ENCODE data around the gene PTRH2. TPM values are rescaled to one million over a fixed set of nuclear protein-coding genes. Genes with fewer than 3 reads are reported as not detected.

Gene PTRH2
- total RNA-seq, 2 experiments from 2014 or later: 21.5 to 24.7 TPM

DNA sequence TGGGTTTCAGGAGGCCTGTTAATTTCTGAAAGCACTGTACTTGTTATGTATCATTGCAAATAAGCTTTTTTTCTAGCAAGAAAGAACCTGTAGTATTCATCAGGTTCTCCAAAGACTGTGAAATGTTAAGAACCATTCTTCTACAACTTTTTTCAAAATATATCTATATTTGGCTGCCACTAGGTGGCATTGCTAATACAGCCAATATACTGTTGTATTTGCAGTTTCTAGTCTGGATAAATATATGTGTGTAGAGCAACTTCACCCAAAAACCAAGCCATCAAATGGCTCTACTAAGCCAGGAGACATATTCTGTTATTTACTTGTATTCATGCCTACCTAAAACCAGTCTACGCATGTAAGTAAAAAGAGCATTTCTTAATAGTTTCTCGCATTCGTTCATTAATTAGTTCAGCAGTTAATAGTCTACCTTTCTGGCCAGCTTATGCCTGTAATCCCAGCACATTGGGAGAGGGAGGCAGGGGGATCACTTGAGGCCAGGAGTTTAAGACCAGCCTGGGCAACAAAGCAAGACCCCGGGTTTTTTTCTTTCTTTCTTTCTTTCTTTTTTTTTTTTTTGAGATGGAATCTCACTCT, 39.7 kb upstream of the PTRH2 start:
- POLR2A ChIA-PET: interaction anchor here (0.8 to 1.7 kb wide), 3 partner anchors 38 to 91 kb away, joined by 3 to 5 read pairs (median 4); no protein-coding TSS in a partner anchor
- H3K36me3 Mint-ChIP-seq (ENCODE audit: low read depth): peaks cover 17% of the 10 kb centered on the region
- H3K9me3 Mint-ChIP-seq (ENCODE audit: insufficient read depth): no peaks in the 10 kb centered on the region
- H3K27me3 Mint-ChIP-seq (ENCODE audit: low read depth): no peaks in the 10 kb centered on the region
- no peak for DNase-seq
- no peak overlapping the region for H3K27ac Mint-ChIP-seq
- CTCF ChIA-PET: interaction anchor here (0.8 to 3.7 kb wide), 14 partner anchors 10 to 293 kb away, joined by 3 to 17 read pairs (median 4); partner anchors contain the start of genes RPS6KB1 and TUBD1
- ATAC-seq: peak; percentile 71
- peaks cover 12% of the 10 kb centered on the region for H3K4me1 Mint-ChIP-seq (ENCODE audit: low read depth)
- no peak overlapping the region for H3K4me3 Mint-ChIP-seq

DNA sequence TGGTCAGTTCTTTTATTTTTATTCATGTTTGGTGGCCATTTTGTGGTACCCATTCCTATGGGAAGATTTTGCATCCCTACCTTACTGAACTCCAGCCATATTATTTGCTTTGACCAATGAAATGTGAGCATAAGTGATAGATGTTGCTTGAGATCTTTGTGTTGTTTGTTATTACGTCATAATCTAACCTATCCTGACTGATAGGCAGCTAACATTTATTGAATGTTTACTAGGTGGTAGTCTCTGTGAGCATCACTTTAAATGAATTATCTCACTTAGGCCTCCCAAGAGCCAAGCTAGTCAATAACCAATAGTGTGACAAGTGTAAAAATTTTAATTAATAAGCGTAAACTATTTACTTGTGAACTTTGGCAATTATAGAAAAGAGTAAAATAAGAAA, 37.8 kb upstream of the PTRH2 start:
- H3K27me3 Mint-ChIP-seq (ENCODE audit: low read depth): no peaks in the 10 kb centered on the region
- CTCF ChIA-PET: interaction anchor here (0.8 to 3.7 kb wide), 10 partner anchors 10 to 293 kb away, joined by 3 to 17 read pairs (median 4); partner anchors contain the start of genes RPS6KB1 and TUBD1
- H3K4me3 Mint-ChIP-seq: no peak overlapping the region
- DNase-seq: no peak
- H3K36me3 Mint-ChIP-seq (ENCODE audit: low read depth): peaks cover 14% of the 10 kb centered on the region
- POLR2A ChIA-PET: interaction anchor here (0.7 to 1.7 kb wide), 2 partner anchors 41 to 93 kb away, joined by 5 read pairs; no protein-coding TSS in a partner anchor
- H3K27ac Mint-ChIP-seq: no peak overlapping the region
- H3K9me3 Mint-ChIP-seq (ENCODE audit: insufficient read depth): no peaks in the 10 kb centered on the region
- peaks cover 8% of the 10 kb centered on the region for H3K4me1 Mint-ChIP-seq (ENCODE audit: low read depth)
- ATAC-seq: no peak

DNA sequence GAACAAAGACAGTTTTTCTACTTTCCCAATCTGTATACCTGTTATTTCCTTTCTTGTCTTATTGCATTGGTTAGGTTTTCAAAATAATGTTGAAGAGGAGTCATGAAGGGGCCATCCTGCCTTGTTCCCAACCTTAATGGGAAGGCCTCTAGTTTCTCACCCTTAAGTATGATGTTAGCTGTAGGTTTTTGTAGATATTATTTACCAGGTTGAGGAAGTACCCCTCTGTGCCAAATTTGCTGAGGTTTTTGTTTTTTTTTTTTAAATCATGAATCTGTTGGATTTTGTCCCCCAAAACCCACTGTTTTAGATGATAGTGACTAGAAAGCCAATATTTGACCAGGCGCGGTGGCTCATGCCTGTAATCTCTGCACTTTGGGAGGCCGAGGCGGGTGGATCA, 36.6 kb upstream of the PTRH2 start:
- no peaks in the 10 kb centered on the region for H3K9me3 Mint-ChIP-seq (ENCODE audit: insufficient read depth)
- POLR2A ChIA-PET: no interaction called here
- H3K27ac Mint-ChIP-seq: no peak overlapping the region
- CTCF ChIA-PET: interaction anchor here (0.6 to 0.9 kb wide), 2 partner anchors 225 to 293 kb away, joined by 3 read pairs; no protein-coding TSS in a partner anchor
- H3K36me3 Mint-ChIP-seq (ENCODE audit: low read depth): peaks cover 14% of the 10 kb centered on the region
- no peak for ATAC-seq
- no peak overlapping the region for H3K4me3 Mint-ChIP-seq
- H3K27me3 Mint-ChIP-seq (ENCODE audit: low read depth): no peaks in the 10 kb centered on the region
- peaks cover 8% of the 10 kb centered on the region for H3K4me1 Mint-ChIP-seq (ENCODE audit: low read depth)
- DNase-seq: no peak

DNA sequence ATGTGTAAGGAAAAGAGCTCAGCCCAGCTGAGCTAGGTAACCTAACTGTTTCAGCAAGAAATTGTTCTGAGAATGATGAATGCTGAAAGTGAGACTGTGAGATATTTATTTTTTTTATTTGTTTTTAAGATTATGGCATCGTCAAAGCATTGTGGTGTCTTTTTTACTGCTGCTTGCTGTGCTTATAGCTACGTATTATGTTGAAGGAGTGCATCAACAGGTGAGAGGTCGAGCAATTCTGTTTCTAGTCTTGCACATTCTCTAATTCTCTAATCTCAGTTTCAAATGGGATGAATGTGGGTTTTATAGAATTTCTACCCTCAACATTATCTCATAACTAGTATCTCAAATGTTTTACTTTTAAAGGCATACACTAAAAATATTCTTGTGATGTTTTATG, 30.1 kb upstream of the PTRH2 start:
- CTCF ChIA-PET: interaction anchor here (2.1 kb wide), 1 partner anchor 10 kb away, joined by 8 read pairs; no protein-coding TSS in a partner anchor
- peaks cover 7% of the 10 kb centered on the region for H3K36me3 Mint-ChIP-seq (ENCODE audit: low read depth)
- no peak overlapping the region for H3K4me3 Mint-ChIP-seq
- POLR2A ChIA-PET: no interaction called here
- no peak overlapping the region for H3K27ac Mint-ChIP-seq
- no peaks in the 10 kb centered on the region for H3K27me3 Mint-ChIP-seq (ENCODE audit: low read depth)
- ATAC-seq: no peak
- H3K9me3 Mint-ChIP-seq (ENCODE audit: insufficient read depth): no peaks in the 10 kb centered on the region
- no peaks in the 10 kb centered on the region for H3K4me1 Mint-ChIP-seq (ENCODE audit: low read depth)
- no peak for DNase-seq

DNA sequence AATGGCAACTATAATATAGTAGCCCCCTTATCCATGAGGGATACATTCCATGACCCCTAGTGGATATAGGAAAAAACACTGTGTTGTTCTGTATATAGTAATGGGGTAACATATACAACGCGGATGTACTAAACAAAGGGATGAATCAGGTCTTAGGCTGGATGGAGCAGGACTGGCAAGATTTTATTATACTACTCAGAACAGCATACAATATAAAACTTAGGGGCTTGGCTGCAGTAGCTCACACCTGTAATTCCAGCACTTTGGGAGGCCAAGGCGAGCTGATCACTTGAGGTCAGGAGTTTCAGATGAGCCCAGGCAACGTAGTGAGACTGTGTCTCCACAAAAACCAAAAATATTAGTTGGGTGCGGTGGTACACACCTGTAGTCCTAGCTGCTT, 27.0 kb upstream of the PTRH2 start:
- CTCF ChIA-PET: interaction anchor here (1.0 to 1.3 kb wide), 2 partner anchors 11 to 12 kb away, joined by 3 to 5 read pairs; no protein-coding TSS in a partner anchor
- no peaks in the 10 kb centered on the region for H3K27me3 Mint-ChIP-seq (ENCODE audit: low read depth)
- no peaks in the 10 kb centered on the region for H3K9me3 Mint-ChIP-seq (ENCODE audit: insufficient read depth)
- H3K36me3 Mint-ChIP-seq (ENCODE audit: low read depth): peaks cover 9% of the 10 kb centered on the region
- ATAC-seq: no peak
- DNase-seq: no peak
- peaks cover 7% of the 10 kb centered on the region for H3K4me1 Mint-ChIP-seq (ENCODE audit: low read depth)
- POLR2A ChIA-PET: no interaction called here
- H3K27ac Mint-ChIP-seq: no peak overlapping the region
- H3K4me3 Mint-ChIP-seq: no peak overlapping the region

DNA sequence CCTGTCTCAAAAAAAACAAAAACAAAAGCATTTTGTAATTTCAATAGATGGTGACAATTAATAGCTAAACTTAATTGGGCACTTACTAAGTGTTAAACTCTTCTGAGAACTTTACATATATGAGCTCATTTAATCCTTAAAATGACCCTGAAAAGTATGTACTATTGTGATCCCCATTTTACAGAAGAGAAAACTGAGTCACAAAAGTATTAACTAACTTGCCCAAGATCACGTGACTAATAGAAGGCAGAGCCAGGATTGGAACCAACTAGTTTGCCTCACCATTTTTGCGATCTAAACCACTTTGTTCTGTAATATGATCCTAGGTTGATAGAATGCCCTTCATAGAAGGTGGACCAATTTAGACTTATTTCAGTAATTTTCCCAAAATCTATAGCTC, 26.5 kb upstream of the PTRH2 start:
- no peaks in the 10 kb centered on the region for H3K9me3 Mint-ChIP-seq (ENCODE audit: insufficient read depth)
- H3K27ac Mint-ChIP-seq: no peak overlapping the region
- H3K4me1 Mint-ChIP-seq (ENCODE audit: low read depth): peaks cover 7% of the 10 kb centered on the region
- no peak overlapping the region for H3K4me3 Mint-ChIP-seq
- H3K27me3 Mint-ChIP-seq (ENCODE audit: low read depth): no peaks in the 10 kb centered on the region
- ATAC-seq: no peak
- CTCF ChIA-PET: interaction anchor here (1.0 to 1.3 kb wide), 2 partner anchors 11 to 12 kb away, joined by 3 to 5 read pairs; no protein-coding TSS in a partner anchor
- DNase-seq: no peak
- H3K36me3 Mint-ChIP-seq (ENCODE audit: low read depth): peaks cover 9% of the 10 kb centered on the region
- POLR2A ChIA-PET: interaction anchor here (0.7 kb wide), 1 partner anchor 124 kb away, joined by 3 read pairs; no protein-coding TSS in a partner anchor

DNA sequence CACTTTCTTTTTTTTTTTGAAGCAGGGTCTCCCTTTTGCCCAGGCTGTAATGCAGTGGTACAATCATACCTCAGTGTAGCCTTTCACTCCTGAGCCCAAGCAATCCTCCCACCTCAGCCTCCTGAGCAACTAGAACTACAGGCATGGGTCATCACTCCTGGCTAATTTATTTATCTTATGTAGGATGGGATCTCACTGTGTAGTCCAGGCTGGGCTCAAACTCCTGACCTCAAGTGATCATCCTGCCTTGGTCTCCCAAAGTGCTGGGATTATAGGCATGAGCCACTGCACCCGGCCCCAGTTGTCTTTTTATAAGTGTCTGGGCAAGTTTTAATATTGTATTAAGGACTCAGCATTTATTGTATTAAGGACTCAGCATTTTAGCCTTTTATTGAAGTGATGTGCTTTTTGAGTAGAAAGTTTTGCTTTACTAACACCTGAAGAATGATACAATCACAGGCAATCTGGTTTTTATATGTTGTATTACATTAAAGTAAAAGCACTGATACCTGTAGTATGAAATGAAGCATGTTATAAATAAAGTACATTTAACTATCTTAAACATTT, 23.1 kb upstream of the PTRH2 start:
- Mint-ChIP-seq H3K4me1 (ENCODE audit: low read depth) (peaks cover 7% of the 10 kb centered on the region), H3K9me3 (ENCODE audit: insufficient read depth) (no peaks in the 10 kb centered on the region), H3K4me3 (no peak overlapping the region), H3K36me3 (ENCODE audit: low read depth) (peaks cover 8% of the 10 kb centered on the region), H3K27me3 (ENCODE audit: low read depth) (no peaks in the 10 kb centered on the region), H3K27ac (no peak overlapping the region)
- DNase-seq: no peak
- CTCF ChIA-PET: no interaction called here
- POLR2A ChIA-PET: no interaction called here
- ATAC-seq: no peak

DNA sequence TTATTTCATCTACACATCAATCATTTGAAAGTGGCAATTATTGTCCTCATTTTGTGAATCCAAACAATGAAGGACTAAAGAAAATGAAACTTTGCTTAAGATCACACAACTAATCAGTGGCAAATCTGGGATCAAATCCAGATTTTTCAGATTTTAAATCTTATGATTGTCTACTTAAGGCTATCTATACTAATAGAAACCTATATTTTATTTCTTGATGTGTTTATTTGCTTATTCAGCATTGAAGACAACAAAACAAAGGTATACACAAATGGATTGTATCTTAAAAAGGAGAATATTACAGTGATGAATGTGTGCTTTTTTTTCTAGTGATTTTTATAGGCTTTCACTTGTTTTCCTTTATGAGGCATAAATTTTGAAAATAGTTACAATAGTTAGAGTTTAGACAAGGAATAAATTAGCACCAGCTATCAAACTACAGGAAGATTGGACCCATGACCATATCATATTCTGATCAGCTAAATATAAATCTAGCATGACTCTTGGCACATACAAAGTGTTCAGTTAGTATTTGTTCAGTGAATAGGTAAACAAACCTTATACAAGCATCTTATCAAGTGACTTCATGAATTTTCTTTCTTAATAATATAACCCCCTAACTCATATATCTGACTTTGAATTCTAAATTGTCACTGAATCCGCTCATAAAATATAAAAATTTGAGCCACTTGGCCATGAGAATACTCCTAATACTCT, 20.7 kb upstream of the PTRH2 start:
- Mint-ChIP-seq H3K27me3 (ENCODE audit: low read depth) (no peaks in the 10 kb centered on the region), H3K27ac (no peak overlapping the region), H3K4me3 (no peak overlapping the region), H3K36me3 (ENCODE audit: low read depth) (peaks cover 5% of the 10 kb centered on the region), H3K4me1 (ENCODE audit: low read depth) (peaks cover 7% of the 10 kb centered on the region), H3K9me3 (ENCODE audit: insufficient read depth) (no peaks in the 10 kb centered on the region)
- no peak for ATAC-seq
- no peak for DNase-seq
- POLR2A ChIA-PET: no interaction called here
- CTCF ChIA-PET: interaction anchor here (1.2 kb wide), 1 partner anchor 8 kb away, joined by 3 read pairs; no protein-coding TSS in a partner anchor

DNA sequence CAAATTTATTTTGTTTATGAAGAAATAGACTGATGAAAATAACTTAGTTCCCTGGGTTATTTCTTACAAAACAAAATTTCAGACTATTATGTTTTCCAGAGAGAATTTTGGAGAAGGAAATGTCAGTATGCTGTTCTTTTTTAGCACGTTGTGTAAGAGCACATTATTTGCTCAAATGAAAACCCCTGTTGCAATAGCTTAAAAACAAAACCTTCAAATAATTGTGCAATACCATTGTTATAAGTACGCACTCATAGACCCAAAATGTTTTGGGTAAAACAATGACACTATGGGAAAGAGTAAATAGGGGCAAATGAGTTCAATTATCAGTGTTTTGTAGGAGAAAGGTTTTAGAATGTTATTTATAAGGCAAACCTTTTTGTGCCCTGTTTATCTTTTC, 18.5 kb upstream of the PTRH2 start:
- H3K27ac Mint-ChIP-seq: no peak overlapping the region
- H3K4me3 Mint-ChIP-seq: no peak overlapping the region
- no peaks in the 10 kb centered on the region for H3K27me3 Mint-ChIP-seq (ENCODE audit: low read depth)
- CTCF ChIA-PET: interaction anchor here (1.7 kb wide), 1 partner anchor 22 kb away, joined by 3 read pairs; no protein-coding TSS in a partner anchor
- DNase-seq: no peak
- H3K36me3 Mint-ChIP-seq (ENCODE audit: low read depth): peaks cover 2% of the 10 kb centered on the region
- H3K9me3 Mint-ChIP-seq (ENCODE audit: insufficient read depth): no peaks in the 10 kb centered on the region
- ATAC-seq: no peak
- H3K4me1 Mint-ChIP-seq (ENCODE audit: low read depth): peaks cover 7% of the 10 kb centered on the region
- POLR2A ChIA-PET: interaction anchor here (0.5 to 0.7 kb wide), 2 partner anchors 18 to 956 kb away, joined by 3 read pairs; partner anchors contain the start of genes PTRH2 and VMP1

DNA sequence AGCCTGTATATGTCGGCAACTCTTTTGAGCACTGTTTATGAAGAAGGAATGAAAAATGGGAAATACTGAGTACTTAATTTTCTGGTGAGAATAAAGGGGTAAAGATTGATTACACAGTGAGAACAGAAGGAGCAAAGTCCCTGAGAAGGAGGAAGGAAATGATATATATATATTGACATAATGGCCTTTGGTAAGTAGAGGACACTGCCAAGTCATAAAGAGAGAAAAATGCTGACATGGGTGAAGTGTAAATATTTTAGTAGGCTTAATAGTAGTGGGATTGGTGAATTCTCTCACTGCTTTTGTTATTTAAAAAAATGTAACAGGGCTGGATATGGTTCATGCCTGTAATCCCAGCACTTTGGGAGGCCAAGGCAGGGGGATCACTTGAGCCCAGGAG, 16.4 kb upstream of the PTRH2 start:
- CTCF ChIA-PET: no interaction called here

DNA sequence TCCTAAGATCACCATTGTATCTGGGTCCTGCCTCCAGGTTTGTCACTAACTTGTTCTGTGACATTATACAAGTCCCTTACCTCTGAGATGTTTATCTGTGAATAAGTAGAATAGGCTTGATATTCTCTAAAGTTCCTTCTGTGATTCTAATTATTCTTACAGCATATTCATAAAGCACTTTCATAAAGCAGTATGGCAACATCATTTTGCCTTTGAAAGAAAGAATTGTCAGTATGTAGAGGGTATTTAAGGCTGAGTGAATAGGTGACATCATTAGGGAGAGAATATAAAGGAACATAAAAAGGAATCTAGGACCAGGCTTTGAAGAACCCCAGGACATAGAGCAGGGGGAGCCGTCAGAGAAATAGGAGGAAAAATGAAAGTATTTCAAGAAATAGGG, 15.8 kb upstream of the PTRH2 start:
- no peak for DNase-seq
- ChIA-PET CTCF (interaction anchor here (1.5 kb wide), 1 partner anchor 29 kb away, joined by 3 read pairs; no protein-coding TSS in a partner anchor), POLR2A (no interaction called here)

More for the DNA sequence above, 16.4 kb upstream of the PTRH2 start:
- H3K27me3 Mint-ChIP-seq (ENCODE audit: low read depth): no peaks in the 10 kb centered on the region
- H3K36me3 Mint-ChIP-seq (ENCODE audit: low read depth): peaks cover 2% of the 10 kb centered on the region
- ATAC-seq: no peak
- H3K4me1 Mint-ChIP-seq (ENCODE audit: low read depth): no peaks in the 10 kb centered on the region
- no peak overlapping the region for H3K27ac Mint-ChIP-seq
- no peaks in the 10 kb centered on the region for H3K9me3 Mint-ChIP-seq (ENCODE audit: insufficient read depth)
- POLR2A ChIA-PET: no interaction called here
- no peak overlapping the region for H3K4me3 Mint-ChIP-seq
- DNase-seq: no peak

More for the DNA sequence above, 15.8 kb upstream of the PTRH2 start:
- Mint-ChIP-seq H3K27me3 (ENCODE audit: low read depth) (no peaks in the 10 kb centered on the region), H3K4me3 (no peak overlapping the region), H3K9me3 (ENCODE audit: insufficient read depth) (no peaks in the 10 kb centered on the region), H3K36me3 (ENCODE audit: low read depth) (peaks cover 2% of the 10 kb centered on the region), H3K27ac (no peak overlapping the region), H3K4me1 (ENCODE audit: low read depth) (no peaks in the 10 kb centered on the region)
- ATAC-seq: no peak
